Adrenal gland (tissue), 12 donors: ENCODE measurements around the gene IL1RAPL1. TPM values are rescaled to one million over a fixed set of nuclear protein-coding genes. Genes with fewer than 3 reads are reported as not detected.

Experiments used
- DNase-seq, 7 donors: peaks; one replicate each; pipeline ENCODE4 v3.0.0-alpha.2; 2019 to 2020
- H3K27ac ChIP-seq, 5 donors: fragments of 200-600 bp; sonication (generic) in 4 of 5; 1 replicate in 3 of 5; 2 replicates in 2 of 5; pipeline versions ENCODE4 v1.5.1 to v1.8.0; 2016 to 2020; ENCODE audit warnings: mild to moderate bottlenecking in 1 of 5
- H3K27me3 ChIP-seq: fragments of 200-600 bp; 2 replicates; pipeline ENCODE4 v1.8.0; 2021
- H3K36me3 ChIP-seq, 2 donors: fragments of 200-600 bp; replicated peaks in 1 of 2; 1 replicate in 1 of 2; 2 replicates in 1 of 2; pipeline versions ENCODE4 v1.5.1 to v1.8.0; 2018 to 2022
- H3K4me1 ChIP-seq, 2 donors: fragments of 200-600 bp; replicated peaks in 1 of 2; 1 replicate in 1 of 2; 2 replicates in 1 of 2; pipeline versions ENCODE4 v1.5.1 to v1.8.0; 2018 to 2021
- H3K4me3 ChIP-seq, 4 donors: fragments of 200-600 bp; sonication (generic) in 3 of 4; one replicate each; pipeline ENCODE4 v1.5.1; 2016 to 2018
- H3K9me3 ChIP-seq, 3 donors: fragments of 200-600 bp; sonication (generic) in 1 of 3; replicated peaks in 1 of 3; 1 replicate in 2 of 3; 2 replicates in 1 of 3; pipeline versions ENCODE4 v1.5.1 to v1.8.0; 2016 to 2021
- POLR2A ChIP-seq, 2 donors: fragments of 450-650 bp; IDR thresholded peaks; one replicate each; pipeline ENCODE4 v1.6.1; 2017; ENCODE audit warnings: antibody characterized with exemption in 2 of 2, mild to moderate bottlenecking in 2 of 2, moderate library complexity in 1 of 2
- WGBS, 4 donors: extraction: QIAGEN DNeasy Blood & Tissue Kit in 2 of 4; methylation state at CpG; one replicate each; pipeline versions ENCODE4 v1.1.5 to v1.1.7; 2013 to 2017; 5-methylcytosine and 5-hydroxymethylcytosine counted together
- intact Hi-C, 2 donors: fragments of 100-400 bp; cut with DNase I; formaldehyde crosslinking; loops; one replicate each; pipeline versions ENCODE4 v1.14.1 to v1.15.0; 2022 to 2023
- polyA plus RNA-seq, 3 donors: library from polyadenylated mRNA; stranded (reverse); fragments of 200-250 nt in 2 of 3; fragments of 350-450 nt in 1 of 3; fragmentation: Illumina TruSeq in 1 of 3; extraction: RNeasy Lipid Tissue Mini Kit (QIAGEN cat#74804) in 1 of 3; gene quantifications; one replicate each; pipeline ENCODE4 v1.2.3, GENCODE V29; 2013 to 2014
- total RNA-seq, 9 donors: library from RNA; depleted of rRNA in 4 of 9; stranded (reverse); fragments of >200 nt in 4 of 9; fragments of 120-200 nt in 1 of 9; fragmentation: NEBNext Ultra II Directional in 1 of 9; extraction: Animal tissue kit (Norgen Biotek cat#: 25700) in 1 of 9; gene quantifications; one replicate each; pipeline versions ENCODE4 v1.1.0 to v1.2.4, GENCODE V29; 2013 to 2023
- TF ChIP-seq, protein P1 (sequence below), 6 experiments: fragments of 450-650 bp in 4 of 6; fragments of 200-600 bp in 2 of 6; sonication (generic) in 1 of 6; IDR thresholded peaks; 1 replicate in 5 of 6; 2 replicates in 1 of 6; pipeline versions ENCODE4 v1.5.1 to v1.8.0; 2016 to 2021; ENCODE audit warnings: antibody characterized with exemption in 6 of 6, mild to moderate bottlenecking in 2 of 6, moderate library complexity in 1 of 6
- donor health status: healthy with polysubstance abuse.
- donor health status: Bipolar disorder and iron deficiency.
- donor health status: DM: yes; HTN: yes; CAD: no.
- donor health status: DM: no; HTN: no; CAD: no.
- donor health status: DM: no; HTN: no; CAD: no.
- donor health status: DM: yes; HTN: yes; CAD: no.

IL1RAPL1 gene
- total and polyA plus RNA-seq, 12 donors = 1.1 TPM; not detected in 11

DNA sequence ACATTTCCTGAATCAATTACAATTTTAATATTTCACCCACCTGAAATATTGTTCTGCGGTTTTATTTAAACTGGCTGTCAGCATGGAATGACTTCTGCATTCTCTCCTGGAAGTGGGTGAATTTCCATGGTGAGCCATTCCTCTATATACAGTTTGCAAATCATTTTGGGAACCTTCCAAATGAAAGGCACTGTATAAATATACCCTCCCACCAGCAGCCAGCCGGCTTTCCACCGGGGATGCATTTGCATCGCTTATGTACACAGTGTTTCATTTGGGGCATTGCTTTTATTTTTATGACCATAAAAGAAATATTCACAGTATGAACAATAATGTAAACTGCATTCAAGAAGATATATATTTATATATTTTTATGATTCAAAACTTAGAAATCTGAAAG lies 4.7 kb upstream of the IL1RAPL1 start:
- H3K27ac ChIP-seq = no peak overlapping the region
- H3K36me3 ChIP-seq = no peaks in the 10 kb centered on the region
- no peak overlapping the region for H3K4me3 ChIP-seq
- intact Hi-C loops = no loop called here
- H3K4me1 ChIP-seq = no peaks in the 10 kb centered on the region
- WGBS, 4 donors = 67 to 85% (median 71%) methylated on average over 4 of the region's 4 CpGs
- no peaks in the 10 kb centered on the region for H3K9me3 ChIP-seq
- no peak for DNase-seq
- TF ChIP-seq, protein P1, sequence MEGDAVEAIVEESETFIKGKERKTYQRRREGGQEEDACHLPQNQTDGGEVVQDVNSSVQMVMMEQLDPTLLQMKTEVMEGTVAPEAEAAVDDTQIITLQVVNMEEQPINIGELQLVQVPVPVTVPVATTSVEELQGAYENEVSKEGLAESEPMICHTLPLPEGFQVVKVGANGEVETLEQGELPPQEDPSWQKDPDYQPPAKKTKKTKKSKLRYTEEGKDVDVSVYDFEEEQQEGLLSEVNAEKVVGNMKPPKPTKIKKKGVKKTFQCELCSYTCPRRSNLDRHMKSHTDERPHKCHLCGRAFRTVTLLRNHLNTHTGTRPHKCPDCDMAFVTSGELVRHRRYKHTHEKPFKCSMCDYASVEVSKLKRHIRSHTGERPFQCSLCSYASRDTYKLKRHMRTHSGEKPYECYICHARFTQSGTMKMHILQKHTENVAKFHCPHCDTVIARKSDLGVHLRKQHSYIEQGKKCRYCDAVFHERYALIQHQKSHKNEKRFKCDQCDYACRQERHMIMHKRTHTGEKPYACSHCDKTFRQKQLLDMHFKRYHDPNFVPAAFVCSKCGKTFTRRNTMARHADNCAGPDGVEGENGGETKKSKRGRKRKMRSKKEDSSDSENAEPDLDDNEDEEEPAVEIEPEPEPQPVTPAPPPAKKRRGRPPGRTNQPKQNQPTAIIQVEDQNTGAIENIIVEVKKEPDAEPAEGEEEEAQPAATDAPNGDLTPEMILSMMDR (IDR thresholded peaks at IDR 0.05) = no peak
- no peak for TF ChIP-seq POLR2A (IDR thresholded peaks at IDR 0.05)
- H3K27me3 ChIP-seq = peaks cover 42% of the 10 kb centered on the region

DNA sequence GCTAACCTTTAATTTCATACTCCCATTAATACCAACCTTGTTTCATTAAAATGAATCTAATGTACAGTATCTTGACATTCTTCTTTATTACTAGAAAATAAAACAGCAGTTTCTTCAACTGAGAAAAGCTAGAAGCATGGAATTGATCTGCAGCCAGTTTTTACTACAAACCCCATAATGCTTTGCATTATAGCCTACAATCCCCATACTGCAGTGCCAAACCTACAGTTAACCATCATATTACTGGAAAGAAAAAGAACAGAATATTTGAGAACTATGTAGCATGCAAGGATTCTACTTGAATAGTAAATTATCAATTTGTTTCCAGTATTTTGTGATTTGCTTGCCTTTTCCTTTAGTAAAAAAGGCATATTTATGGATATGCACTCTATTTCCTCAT lies 3.2 kb upstream of the IL1RAPL1 start:
- intact Hi-C loops = no loop called here
- no peak overlapping the region for H3K27ac ChIP-seq
- no peaks in the 10 kb centered on the region for H3K4me1 ChIP-seq
- no peak overlapping the region for H3K4me3 ChIP-seq
- TF ChIP-seq, protein P1 (IDR thresholded peaks at IDR 0.05) = no peak
- no peak for TF ChIP-seq POLR2A (IDR thresholded peaks at IDR 0.05)
- no peak for DNase-seq
- no peaks in the 10 kb centered on the region for H3K36me3 ChIP-seq
- H3K9me3 ChIP-seq = no peaks in the 10 kb centered on the region
- H3K27me3 ChIP-seq = peaks cover 50% of the 10 kb centered on the region

DNA sequence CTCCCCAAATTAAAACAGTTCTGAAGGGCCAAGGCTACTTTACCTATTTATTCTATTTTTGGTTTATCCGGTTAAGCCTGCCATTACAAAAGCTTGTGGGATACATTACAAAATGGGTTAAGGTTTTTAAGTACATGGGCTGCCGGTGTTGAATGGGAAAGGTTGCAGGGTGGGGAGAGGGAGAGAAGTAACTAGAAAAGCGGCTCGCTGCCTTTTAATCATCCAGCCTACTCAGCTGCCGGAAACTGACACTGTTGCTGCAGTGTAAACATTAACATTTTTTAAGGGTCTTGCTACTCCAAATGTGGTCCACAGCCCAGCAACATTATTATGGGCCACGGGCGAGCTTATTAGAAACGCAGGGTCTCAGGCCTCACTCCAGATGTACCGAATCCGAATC lies 1.5 kb upstream of the IL1RAPL1 start:
- TF ChIP-seq, protein P1 (IDR thresholded peaks at IDR 0.05) = no peak
- TF ChIP-seq POLR2A (IDR thresholded peaks at IDR 0.05) = no peak
- intact Hi-C loops = no loop called here
- H3K4me1 ChIP-seq = no peaks in the 10 kb centered on the region
- peaks cover 50% of the 10 kb centered on the region for H3K27me3 ChIP-seq
- H3K27ac ChIP-seq = no peak overlapping the region
- no peak overlapping the region for H3K4me3 ChIP-seq
- no peaks in the 10 kb centered on the region for H3K9me3 ChIP-seq
- no peaks in the 10 kb centered on the region for H3K36me3 ChIP-seq
- WGBS, 4 donors = 19 to 36% (median 29%) methylated on average over 10 of the region's 10 CpGs
- no peak for DNase-seq

DNA sequence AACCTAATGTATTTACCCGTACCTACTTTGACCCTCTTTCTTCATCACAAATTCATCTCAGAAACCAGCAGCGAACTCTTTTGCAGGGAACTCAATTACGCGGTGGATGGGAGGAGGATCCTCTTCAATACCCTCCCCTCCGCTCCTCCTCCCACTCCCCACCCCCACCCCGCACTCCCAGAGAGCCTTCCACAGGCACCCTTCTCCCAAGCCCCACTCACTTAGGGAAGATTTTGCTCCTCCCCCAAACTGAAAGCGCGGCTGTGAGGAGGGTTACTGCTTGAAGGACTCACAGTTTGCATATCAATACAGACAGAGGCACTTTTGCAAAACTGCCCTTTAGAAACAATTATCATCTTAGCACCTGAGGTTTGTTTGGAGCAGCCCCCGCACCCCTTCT lies 960 bp upstream of the IL1RAPL1 start:
- intact Hi-C loops = no loop called here
- 0 to 18% (median 8%) methylated on average over 7 to 9 of the region's 9 CpGs for WGBS, 4 donors
- H3K4me1 ChIP-seq = no peaks in the 10 kb centered on the region
- H3K4me3 ChIP-seq = no peak overlapping the region
- no peak overlapping the region for H3K27ac ChIP-seq
- H3K36me3 ChIP-seq = no peaks in the 10 kb centered on the region
- no peak for TF ChIP-seq POLR2A (IDR thresholded peaks at IDR 0.05)
- TF ChIP-seq, protein P1 (IDR thresholded peaks at IDR 0.05) = no peak
- no peaks in the 10 kb centered on the region for H3K9me3 ChIP-seq
- H3K27me3 ChIP-seq = peaks cover 50% of the 10 kb centered on the region
- DNase-seq = no peak
